Fibroblast of villous mesenchyme (primary cell): Measurements from ENCODE around the gene RARRES1. TPM values are rescaled to one million over a fixed set of nuclear protein-coding genes. Genes with fewer than 3 reads are reported as not detected.

Experiments
- DNase-seq: peaks from one replicate; pipeline ENCODE4 v3.0.0-alpha.2; 2010; ENCODE audit warnings: low read depth
- H3K4me3 ChIP-seq: 2 replicates; pipeline ENCODE4 v1.5.1; 2011; ENCODE audit warnings: low read depth, mild to moderate bottlenecking, low read length
- total RNA-seq: library from RNA; depleted of rRNA; stranded (reverse); fragments of >200 nt; gene quantifications from 2 replicates; pipeline ENCODE4 v1.2.3, GENCODE V29; 2012
- TF ChIP-seq, protein P1 (sequence below): IDR thresholded peaks from 2 replicates; pipeline ENCODE4 v1.5.1; 2012; ENCODE audit warnings: low read depth, mild to moderate bottlenecking, low read length; ENCODE audit not compliant: insufficient read depth

The RARRES1 gene, protein sequence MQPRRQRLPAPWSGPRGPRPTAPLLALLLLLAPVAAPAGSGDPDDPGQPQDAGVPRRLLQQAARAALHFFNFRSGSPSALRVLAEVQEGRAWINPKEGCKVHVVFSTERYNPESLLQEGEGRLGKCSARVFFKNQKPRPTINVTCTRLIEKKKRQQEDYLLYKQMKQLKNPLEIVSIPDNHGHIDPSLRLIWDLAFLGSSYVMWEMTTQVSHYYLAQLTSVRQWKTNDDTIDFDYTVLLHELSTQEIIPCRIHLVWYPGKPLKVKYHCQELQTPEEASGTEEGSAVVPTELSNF
- 6.4 and 8.2 TPM in 2 replicates for total RNA-seq

DNA sequence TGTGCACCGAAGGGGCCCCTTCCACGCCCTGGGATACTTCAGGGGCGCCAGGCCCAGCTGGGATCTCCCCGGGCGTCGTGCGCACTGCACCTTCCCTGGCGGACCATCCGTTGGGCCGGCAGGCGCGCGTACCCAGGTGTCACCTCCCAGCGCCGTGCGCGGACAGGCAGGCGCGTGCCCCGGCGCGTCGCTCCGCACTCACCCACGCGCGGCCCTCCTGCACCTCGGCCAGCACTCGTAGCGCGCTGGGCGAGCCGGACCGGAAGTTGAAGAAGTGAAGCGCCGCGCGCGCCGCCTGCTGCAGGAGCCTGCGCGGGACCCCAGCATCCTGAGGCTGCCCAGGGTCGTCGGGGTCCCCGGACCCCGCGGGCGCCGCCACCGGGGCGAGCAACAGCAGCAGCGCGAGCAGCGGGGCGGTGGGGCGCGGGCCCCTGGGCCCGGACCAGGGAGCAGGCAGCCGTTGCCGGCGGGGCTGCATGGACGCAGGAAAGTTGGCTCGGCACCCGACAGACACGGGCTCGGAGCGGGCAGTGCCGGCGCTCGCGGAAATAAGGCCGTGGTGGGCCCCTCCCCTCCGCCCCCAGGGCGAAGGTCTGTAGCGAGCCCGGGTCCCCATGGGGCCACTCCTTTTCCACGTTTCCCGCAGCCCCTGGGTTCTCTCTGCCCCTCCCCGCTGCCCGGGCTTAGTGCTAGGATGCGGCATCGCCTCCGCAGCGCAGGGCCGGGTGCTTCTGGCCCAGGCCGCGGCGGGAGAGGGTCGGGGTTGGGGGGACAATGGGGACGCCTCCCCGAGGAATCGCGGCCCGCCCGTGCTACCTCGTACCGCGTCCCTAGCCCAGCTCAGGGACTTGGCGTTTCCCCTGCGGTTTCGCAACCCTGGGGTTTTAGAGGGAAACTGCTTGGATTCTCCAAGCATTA is at the start of gene RARRES1:
RARRES1 (minus strand) TSS at position 520 of the 918 bp plus-strand sequence; CDS start at position 478, 42 bp downstream.
- DNase-seq, result peak; percentile 61
- TF ChIP-seq, protein P1, sequence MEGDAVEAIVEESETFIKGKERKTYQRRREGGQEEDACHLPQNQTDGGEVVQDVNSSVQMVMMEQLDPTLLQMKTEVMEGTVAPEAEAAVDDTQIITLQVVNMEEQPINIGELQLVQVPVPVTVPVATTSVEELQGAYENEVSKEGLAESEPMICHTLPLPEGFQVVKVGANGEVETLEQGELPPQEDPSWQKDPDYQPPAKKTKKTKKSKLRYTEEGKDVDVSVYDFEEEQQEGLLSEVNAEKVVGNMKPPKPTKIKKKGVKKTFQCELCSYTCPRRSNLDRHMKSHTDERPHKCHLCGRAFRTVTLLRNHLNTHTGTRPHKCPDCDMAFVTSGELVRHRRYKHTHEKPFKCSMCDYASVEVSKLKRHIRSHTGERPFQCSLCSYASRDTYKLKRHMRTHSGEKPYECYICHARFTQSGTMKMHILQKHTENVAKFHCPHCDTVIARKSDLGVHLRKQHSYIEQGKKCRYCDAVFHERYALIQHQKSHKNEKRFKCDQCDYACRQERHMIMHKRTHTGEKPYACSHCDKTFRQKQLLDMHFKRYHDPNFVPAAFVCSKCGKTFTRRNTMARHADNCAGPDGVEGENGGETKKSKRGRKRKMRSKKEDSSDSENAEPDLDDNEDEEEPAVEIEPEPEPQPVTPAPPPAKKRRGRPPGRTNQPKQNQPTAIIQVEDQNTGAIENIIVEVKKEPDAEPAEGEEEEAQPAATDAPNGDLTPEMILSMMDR, result no peak
- peak within 1 kb of the TSS; percentile 71 for H3K4me3 ChIP-seq

DNA sequence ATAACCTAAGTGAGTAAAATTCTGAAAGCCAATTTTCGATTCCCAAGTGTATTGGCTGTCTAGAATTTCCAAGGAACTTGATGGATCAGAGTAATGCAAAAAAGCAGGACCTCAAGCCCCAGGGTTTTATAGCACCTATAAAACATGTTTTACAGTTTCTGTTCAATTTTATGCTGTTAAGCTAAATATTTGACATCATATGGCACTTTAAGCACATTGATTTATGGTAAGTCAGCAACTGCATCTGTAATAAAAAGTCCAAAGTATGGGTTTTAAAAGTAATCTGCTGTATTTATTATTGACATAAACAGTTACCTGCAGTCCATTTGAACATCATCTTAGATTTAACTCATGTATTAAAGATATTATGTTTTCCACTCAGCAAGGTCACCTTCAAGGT is 49.6 kb upstream of the RARRES1 start:
- TF ChIP-seq, protein P1, result no peak
- no peak overlapping the region for H3K4me3 ChIP-seq
- peak; percentile 85 for DNase-seq

DNA sequence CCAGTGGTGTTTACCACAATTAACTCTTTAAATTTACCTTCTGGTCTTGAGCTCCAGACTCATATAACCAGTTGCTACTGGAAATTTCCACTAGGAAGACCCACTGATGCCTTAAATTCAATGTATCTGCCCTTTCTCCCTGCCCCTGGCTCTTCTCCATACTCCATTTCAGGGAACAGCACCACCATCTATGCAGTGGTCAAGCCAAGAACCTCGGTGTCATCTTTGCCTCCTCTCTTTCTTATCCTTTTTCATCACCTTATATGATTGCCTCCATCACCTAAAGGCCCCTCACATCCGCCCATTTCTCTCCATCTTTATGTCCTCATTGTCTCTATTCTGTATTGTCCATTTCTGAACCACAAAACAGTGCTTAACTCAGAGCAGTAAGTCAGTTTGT is 48.9 kb upstream of the RARRES1 start:
- no peak for DNase-seq
- TF ChIP-seq, protein P1, result no peak
- H3K4me3 ChIP-seq, result no peak overlapping the region

DNA sequence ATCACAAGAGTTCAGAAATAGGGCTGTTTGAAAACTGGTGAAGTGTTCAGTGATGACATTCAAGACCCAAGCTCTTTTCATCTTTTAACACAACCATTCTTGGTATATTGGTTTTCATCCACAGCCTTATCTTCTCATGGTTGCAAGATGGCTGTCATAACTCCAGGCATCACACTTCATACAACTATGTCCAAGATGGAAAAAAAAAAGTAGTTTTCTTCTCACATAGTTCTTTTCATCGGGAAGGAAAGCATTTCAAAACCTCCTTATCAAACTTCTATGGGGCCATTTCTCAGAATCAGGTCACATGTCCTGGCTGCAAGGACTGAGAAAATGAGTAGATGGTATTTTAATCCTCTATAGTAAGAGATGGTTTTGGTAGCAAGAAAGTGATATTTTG is 48.5 kb upstream of the RARRES1 start:
- DNase-seq, result peak; percentile 40
- H3K4me3 ChIP-seq, result no peak overlapping the region
- TF ChIP-seq, protein P1, result no peak

DNA sequence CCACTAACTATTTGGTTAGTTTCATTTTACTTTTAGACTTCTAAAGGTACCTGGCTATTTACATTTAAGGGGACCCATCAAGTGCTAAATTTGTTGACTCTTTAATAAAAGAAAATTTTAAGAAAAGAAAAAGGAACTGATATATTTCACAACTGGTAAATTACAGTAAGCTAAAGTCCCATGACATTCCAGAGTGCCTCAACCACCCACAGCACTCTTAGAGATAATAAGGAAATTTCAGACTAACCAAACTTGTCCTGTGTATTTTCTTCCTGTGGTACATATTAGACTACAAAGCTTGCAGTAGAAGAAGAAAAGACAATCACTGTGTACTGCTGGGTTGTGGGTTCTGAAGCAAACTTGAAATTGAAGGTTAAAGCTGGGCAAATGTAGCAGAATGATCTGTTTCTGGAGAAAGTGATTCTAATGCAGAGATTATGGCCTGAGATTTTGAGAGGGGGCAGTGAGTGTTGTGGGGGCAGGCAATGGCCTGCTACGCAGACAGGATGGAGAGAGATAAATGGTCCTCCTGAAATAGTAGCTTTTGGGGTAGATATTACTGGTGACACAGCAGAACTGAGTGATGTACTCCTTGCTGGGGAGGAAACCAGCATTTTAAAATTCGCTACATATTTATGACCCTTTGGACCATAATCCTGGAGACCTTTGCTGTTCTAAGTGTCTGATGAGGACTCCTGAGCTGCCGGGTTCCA is 45.1 kb upstream of the RARRES1 start:
- no peak for DNase-seq
- no peak overlapping the region for H3K4me3 ChIP-seq
- TF ChIP-seq, protein P1, result no peak

DNA sequence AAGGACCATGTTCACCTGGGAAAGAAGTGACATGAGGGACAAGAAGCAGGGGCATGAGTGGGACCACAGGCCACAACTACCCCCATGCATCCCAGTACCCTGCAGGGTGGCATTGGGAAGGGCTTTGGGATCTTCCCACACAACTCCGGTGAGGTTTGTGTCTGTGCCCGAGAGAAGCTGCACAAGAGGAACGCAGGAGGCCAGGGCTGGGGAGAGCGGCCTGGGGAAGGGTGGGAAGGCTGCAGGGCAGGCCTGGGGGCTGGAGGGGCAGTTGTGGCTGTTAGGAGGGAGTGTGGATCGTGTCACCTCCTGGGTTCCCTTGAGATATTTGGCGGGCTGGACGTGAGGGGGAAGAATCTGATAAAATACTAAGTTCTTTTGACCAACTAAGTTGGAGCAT is 44.3 kb upstream of the RARRES1 start:
- no peak overlapping the region for H3K4me3 ChIP-seq
- TF ChIP-seq, protein P1, result no peak
- no peak for DNase-seq
